NAMALWA (cell line): Measurements from ENCODE around the gene MFSD1.

Source experiments
- DNase-seq: peaks from one replicate; pipeline ENCODE4 v3.0.0-alpha.2; 2015; ENCODE audit warnings: low spot score

Gene MFSD1, protein sequence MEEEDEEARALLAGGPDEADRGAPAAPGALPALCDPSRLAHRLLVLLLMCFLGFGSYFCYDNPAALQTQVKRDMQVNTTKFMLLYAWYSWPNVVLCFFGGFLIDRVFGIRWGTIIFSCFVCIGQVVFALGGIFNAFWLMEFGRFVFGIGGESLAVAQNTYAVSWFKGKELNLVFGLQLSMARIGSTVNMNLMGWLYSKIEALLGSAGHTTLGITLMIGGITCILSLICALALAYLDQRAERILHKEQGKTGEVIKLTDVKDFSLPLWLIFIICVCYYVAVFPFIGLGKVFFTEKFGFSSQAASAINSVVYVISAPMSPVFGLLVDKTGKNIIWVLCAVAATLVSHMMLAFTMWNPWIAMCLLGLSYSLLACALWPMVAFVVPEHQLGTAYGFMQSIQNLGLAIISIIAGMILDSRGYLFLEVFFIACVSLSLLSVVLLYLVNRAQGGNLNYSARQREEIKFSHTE

DNA sequence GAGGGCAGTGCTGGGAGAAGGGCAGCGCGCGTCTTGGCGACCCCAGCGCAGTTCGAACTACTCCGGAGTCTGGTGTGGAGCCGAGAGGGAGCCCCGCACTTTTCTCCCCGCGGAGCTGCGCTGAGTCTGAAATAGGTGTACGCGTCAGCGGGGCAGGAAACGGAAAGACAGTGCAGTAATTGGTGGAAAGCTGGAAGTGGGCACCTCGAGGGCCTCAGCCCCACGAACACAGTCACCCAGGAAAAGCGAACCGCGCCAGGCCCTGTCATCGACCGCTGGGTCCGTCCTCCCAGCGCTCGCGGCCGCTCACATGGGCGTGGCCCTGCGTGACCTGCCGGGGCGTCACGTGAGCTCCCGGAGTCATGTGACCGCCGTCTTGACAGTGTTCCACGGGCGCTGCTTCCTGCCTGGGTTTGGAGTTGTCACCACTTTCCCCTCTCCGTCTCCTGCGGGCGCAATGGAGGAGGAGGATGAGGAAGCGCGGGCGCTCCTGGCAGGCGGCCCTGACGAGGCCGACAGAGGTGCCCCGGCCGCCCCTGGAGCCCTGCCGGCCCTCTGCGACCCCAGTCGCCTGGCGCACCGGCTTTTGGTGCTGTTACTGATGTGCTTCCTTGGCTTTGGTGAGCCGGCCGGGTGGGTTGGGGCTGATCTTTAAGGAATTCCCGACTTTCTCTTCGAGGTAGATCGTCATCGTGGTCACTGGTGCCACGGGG lies at the start of gene MFSD1:
Gene MFSD1, plus strand, starts transcription at position 359 of the 713 bp plus-strand sequence. Its CDS starts 99 bp downstream, at position 458.
- peak; percentile 92 for DNase-seq

DNA sequence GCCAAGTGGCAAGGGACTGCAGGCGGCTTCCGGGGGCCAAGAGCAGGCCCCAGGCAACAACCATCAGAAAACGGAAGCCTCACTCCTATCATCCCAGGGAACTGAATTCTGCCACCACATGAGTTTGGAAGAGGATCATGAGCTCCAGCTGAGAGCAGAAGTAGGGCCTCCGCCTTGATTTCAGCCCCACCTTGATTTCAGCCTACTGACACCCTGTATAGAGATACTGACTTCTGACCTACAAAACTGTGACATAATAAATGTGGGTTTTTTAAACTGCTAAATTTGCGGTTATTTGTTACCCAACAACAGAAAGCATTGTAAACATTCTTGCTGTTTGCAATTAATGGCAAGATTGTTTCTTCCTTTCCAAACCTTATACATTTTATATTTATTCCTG lies 48.0 kb upstream of the MFSD1 start:
- DNase-seq = no peak

DNA sequence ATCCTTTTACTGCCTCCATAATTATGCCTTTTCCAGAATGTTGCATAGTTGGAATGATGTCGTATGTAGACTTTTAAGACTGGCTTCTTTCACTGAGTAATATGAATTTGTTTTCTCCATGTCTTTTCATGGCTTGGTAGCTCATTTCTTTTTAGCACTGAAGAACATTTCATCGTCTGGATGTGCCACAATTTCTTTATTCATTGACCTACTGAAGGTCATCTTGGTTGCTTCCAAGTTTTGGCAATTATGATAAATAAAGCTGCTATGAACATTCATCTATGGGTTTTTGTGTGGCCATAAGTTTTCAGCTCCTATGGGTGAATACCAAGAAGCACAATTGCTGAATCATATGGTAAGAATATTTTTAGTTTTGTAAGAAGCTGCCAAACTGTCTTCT lies 46.4 kb upstream of the MFSD1 start:
- DNase-seq = no peak

DNA sequence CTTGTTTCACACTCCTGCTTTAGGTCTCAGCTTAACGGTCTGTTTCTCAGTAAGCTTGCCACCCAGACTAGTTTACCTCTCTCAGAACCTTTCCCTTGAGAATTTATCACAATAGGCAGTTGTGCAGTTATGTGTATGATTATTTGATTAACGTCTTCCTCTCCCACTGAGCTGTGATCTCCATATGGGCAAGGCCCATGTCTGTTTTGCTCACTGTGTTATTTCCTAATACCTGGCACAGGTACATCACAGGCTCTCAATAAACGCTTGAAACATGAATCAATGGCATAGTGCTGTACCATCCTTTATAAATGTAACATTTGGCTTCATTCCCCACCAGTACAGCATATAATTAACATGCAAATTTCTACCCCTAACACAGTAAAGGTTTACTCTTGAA lies 40.5 kb upstream of the MFSD1 start:
- no peak for DNase-seq

DNA sequence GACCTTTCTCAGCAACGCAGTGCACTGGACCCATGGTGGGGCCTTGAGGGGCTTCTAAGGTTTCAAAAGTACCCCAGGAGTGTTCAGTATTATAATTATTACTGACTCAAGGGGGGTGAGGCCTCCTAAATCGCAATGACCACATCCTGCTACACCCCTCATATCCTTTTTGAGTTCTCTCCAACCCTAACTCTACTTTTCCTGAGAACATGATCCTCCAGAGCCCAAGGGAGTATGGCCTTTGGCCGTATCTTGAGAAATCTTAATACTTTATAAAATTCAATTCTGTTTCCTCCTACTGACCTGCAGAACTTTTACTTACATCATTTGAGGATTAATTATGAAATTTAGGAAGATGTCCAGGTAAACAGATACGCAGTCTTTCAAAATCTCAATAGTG lies 39.2 kb upstream of the MFSD1 start:
- DNase-seq = no peak

DNA sequence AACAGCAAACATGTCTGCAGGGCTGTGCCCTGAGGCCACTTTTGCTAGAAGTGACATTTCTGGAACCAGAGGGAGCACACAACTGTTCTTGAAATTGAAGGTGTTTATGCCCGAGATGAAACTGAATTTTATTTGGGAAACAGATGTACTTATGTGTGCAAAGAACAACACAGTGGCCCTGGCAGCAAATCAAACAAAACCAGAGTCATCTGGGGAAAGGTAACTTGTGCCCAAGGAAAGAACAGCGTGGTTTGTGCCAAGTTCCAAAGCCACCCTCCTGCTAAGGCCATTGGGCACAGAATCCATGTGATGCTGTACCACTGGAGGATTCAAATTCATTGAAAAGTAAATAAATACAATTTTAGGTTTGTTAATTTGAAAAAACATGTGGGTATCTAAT lies 38.4 kb upstream of the MFSD1 start:
- DNase-seq = no peak

DNA sequence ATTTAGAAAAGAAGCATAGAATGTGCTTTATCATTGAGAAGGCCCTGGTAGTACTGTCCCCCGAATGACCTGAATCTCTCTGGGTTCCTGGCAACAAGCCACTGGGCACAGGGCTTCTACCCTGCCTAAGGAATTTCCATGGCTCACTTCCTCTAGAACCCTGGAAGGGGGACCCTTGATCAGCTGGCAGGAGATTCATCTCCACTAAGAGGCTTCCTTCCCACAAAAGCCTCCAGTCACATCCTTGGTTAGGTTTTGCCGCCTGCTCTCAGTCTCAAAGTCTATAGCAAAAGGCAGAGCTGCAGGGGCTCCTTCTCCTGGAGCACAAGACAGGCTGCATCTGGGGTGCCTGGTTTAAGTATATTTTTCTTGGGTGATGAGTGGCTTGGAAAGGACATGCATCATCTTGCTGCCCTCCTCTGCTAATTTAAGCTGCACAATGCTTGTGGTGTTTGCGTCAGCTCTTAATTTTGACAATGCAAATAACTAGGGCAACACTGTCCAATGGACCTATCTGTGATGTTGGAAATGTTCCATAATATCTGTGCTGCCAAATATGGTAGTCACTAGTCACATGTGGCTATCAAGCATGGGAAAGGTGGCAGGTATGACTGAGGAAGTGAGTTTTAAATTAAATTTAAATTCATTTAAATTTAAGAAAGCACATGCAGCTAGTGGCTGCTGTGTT lies 36.2 kb upstream of the MFSD1 start:
- DNase-seq = no peak

DNA sequence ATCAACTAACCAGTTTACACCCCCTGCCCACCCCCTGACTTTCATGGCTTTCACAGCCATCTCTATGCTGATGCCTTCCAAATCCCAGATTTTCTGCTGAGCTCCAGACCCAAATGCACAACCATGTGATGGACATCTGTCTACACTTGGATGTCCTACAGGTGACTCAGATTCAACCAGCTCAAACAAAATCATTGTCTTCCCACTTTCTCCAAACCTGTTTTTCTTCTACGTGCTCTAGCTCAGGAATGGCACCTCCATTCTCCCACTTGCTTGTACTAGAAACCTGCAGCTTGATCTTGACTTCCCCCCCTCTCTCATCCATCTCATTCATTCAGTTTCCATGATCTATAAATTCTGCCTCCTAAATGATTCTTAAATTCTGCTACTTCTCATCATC lies 35.5 kb upstream of the MFSD1 start:
- DNase-seq = no peak

DNA sequence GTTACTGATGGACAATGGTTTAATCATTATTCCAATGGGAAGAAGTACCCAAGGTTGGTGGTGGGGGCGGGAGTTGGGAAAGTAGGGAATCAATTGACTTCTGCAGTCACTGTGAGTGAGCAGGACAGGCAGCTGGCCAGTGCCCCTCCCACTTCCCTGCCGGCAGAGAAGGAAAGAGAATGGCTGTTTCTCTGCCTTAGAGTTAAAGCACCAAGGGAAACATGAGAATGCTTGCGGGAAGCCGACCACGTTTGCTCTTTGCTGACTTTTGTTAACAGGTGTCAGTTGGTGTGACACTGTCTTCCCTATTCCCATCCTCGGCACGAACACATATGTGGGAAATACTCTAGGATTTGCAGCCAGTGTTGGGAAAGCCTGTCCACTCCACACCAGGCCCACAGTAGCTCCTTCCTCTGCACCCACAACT lies 33.5 kb upstream of the MFSD1 start:
- no peak for DNase-seq

DNA sequence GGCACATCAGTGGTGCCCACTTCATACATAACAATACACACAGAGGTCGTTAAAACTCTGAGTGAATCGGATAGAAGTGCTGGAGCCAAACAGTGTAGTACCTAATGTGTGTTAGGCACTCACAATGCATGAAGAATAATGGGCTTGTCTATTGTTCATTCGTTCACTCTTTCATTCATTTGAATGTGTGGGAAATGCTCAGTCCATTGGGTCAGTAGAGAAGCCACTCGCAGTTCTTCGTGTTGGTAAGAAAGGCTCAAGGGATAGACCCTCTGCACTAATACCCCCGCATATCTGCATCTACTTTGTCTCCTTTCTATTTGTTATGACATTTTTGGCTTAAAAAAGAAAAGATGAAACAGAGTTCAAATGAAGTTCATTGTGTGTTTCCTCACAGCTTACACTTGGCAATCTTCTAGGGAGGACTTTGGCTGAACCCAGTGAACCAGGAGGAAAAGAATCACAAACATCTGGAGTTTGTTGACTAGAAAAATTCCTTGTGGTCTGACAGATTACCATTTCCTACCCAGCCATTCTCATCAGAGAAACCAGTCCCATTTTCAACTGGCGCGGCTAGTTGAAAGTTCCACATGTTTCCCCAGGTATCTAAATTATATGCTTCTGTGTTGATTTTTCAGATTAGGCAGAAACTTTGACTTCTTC lies 32.8 kb upstream of the MFSD1 start:
- no peak for DNase-seq

DNA sequence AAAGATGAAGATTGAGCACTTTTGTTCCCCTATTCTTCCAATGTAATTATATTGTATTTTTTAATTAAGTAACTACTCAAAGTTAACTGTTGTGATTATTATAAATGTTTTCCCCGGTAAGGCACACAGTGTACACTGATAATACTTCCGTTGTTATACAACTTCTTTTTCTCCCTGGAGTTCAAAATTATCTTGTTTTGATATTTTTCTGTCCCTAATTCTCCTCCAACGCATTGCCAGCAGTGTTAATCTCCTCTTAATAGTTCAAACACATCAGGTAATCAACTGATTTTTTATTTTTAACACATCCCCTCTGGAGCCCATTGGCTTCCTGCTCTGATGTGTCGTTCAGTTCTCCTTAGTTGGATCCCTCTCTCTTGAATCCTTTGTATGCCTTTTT lies 32.3 kb upstream of the MFSD1 start:
- no peak for DNase-seq

DNA sequence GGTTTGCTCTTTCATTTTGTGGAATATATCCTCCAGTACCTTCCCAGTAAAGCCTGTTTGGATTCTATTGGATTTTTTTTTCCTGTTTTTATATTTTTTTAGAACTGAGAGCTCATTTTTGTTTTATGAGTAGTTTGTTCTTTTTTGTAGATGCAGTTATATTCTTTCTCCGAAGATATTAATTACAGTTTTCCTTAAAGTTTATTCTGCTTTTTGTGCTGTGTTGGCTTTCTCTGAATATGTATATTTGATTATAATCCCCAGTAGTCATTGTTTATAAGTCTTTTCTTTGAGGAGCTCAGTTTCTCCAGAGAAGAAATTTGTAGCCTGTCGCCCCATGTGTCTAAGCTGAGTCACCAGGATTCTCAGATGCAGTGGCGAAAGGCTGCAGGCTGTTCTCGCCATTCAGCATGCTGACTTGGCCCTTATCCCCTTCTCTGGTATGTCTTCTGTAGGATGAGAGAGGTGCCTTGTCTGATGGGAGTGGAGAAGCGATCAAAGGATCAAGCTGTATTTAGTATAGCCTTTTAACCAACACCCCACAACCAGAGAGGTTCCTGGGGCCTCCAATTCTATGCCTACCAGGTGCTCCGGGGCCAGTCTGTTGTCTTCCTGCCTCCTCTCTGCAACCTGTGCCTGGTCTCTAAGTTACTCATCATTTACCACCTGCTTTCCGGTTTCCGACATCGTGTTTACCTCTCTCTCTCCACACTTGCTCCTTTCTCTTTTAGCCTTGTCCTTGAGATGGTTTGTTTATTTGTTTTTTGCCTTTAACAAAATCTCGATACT lies 31.7 kb upstream of the MFSD1 start:
- DNase-seq = no peak

DNA sequence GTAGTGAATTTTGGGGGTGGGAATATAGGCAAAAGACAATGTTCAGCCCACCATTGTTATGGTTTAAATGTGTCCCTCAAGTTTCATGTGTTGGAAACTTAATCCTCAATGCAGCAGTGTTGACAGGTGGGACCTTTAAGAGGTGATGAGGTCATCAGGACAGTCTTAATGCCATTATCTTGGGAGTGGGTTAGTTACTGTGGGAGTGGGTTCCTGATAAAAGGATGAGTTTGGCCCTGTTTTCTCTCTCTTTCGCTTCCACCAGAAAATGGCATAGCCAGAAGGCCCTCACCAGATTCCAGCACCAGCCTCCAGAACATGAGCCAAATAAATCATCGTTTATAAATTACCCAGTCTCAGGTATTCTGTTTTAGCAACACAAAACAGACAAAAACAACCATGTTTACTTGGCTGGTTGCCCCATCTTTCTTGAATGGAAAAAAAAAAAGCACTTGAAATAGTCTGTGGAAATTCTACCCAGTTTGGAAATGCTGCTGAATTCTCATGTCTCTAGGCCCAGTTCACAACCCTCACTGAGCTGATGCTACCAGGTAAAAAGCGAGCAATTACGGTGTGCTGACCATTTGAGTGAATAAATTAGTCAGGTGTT lies 31.0 kb upstream of the MFSD1 start:
- DNase-seq = no peak

DNA sequence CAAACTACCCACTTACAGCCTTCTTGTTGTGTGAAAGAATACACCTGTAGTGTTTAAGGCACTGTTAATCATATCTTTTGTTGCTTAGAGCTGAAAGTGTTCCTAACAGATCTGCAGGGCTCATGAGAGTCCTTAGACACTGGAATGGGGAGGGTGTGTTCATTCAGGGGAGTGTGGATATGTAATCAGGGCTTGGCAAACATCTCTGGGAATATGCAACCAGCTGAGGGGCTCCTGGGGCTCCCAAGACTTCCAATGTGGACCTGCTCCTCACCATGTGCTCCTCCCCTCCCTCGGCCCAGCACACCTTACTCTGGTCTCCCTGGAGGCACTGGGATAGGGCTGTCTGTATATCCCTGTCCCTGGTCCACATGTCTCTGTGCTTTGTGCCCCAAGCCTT lies 30.3 kb upstream of the MFSD1 start:
- no peak for DNase-seq

DNA sequence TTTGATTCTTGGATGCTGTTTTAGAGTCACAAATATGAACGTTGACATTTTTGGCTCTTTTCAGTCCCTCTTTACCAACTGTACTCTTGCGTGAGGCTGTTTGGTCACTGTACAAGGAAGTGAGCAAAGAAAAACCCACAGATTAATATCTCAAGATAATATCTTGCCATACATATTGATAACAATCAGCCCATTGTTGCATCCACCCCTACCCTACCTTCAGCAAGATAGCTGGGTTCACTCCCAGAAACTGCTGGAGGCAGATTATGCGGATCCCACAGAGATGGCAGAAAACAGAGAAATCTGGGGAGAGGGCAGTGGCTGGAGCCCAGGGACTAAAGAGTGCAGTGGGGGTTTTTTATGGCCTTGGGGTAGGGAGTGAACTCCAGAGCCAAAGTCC lies 29.9 kb upstream of the MFSD1 start:
- DNase-seq = no peak

DNA sequence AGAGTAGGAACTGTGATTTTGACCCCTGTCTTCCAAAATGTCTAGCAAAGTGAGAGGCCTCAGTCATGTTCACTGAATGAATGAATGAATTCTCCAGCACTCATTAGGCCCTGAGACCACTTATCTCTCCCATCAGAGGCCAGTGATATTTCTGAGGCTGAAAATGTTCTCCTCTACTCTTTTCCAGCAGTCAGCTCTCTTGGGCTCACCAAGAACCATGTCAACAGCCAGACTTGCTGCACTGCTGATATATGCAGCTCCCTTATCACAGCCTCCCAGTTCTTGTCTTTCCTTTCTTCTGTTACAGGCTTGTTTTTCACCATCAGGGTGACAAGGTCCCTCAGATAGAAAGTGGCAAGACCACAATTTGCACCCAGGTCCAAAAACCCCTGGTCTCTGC lies 28.7 kb upstream of the MFSD1 start:
- no peak for DNase-seq

DNA sequence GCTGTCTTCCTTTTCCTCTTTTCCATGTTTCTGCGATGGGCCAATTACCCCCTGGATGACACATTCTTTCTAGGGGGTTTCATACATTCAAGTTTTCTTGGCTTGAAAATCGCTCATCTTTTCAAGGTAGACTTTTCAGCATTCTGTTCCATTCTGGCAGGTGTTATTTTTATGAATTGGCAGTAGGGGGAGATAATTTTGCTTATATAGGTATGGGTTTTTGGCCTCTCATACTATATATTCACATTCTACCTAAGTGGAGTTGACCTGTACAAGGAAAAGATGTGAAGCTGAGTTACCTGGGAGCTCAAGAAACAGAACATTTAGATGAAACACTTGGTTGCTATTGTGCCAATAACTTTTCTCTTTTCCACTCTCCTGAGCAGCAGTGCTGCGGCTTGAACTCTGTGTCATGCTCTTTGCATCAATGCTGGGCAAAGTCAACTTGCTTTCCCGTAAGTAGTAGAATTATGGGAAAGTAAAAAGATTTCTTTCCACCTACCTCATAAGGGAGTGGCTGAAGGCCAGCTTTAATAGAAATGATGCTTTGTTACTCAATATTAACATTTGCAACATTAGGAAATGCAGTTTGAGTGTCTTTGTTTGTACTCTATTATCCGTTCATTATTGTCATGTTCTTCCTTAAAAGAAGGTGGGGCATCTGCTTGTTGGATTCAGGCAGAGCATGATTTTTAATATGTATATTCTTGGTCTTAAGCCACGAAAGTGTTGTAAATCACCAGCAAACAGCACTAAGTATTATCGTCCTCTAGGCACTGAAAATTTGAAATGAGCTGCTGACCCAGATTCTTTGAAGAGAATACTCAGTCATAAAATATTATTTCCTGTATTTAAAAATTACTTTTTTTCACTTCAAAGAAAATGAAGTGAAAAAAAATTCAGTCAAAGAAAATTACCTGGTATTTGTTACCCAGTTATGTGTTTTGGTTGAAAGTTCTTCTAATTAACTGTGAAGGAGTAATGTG lies 27.7 kb upstream of the MFSD1 start:
- DNase-seq = no peak

DNA sequence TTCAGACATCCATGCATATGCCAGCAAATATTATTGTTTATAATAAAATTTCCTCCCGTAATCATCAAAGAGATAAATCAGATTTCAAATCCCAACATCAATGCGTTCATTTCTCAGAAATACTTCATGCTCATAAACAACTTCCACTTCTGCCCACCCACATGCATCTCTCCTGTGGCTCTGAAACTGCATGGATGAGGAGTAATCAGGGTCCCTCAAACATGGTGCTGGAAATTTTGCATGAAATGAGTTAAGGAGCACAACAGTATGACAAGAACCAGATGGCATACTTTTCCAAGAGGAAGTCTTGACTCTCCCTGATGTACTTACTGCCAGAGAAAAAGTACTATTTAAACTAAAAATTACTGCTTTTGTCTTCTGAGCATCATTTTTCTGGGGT lies 26.9 kb upstream of the MFSD1 start:
- DNase-seq = no peak

DNA sequence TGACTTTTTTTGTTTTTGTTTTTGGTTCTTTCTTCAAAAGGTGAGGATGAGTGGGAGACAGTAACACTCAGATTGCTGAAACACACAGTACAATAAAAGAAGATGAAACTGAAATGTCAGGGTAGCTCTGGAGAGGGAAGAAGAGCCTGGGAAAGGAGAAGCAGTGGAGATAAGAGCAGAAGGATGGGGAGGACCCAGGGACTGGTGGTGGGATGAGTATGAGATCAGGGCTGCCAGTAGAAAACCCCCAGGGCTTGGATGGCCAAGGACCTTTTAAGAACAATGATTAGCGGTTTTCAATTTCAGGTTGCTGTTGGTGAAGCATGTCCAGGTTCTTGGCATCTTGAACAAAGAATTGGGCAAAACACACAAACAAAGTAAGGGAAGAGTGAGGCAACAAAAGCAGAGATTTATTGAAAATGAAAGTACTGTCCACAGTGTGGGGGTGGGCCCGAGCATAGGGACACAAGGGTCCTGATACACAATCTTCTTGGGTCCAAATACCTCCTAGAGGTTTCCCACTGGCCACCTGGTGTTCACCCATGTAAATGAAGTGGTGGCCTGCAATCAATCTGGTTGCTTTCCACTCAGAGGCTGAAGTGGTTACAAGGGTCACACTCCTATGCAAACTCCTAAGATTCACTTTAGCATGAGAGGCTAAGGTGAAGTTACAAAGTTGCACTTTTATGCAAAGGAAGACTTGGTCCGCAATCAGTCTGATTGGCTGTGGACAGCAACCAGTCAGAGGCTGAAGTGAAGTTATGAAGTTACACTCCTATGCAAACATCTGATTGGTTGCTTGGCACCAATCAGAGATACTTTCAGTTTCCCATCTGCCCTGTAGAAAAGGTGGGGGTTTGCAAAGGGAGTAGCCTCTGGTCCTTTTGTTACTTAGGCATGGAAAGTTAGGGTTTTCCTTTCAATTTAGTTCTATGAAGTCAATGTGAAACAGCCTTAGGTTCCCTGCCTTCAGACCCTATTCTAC lies 26.1 kb upstream of the MFSD1 start:
- no peak for DNase-seq
